PFSK-1 (cell line): Measurements from ENCODE around the gene TCF25.

Experiments
- POLR2AphosphoS5 ChIP-seq: IDR thresholded peaks from 2 replicates; pipeline ENCODE4 v1.6.1; 2012; ENCODE audit warnings: low read depth, mild to moderate bottlenecking, control low read depth, low read length, moderate library complexity
- REST ChIP-seq, 2 experiments: IDR thresholded peaks; 2 replicates each; pipeline versions ENCODE4 v1.6.1 to v1.8.0; 2011 to 2012; ENCODE audit warnings: low read depth in 2 of 2, low read length in 2 of 2, control low read depth in 1 of 2, inconsistent platforms in 1 of 2, mild to moderate bottlenecking in 1 of 2, moderate library complexity in 1 of 2; ENCODE audit not compliant: insufficient read depth in 1 of 2
- SIN3A ChIP-seq: IDR thresholded peaks from 2 replicates; pipeline ENCODE4 v1.6.1; 2012; ENCODE audit warnings: mild to moderate bottlenecking, low read length, moderate library complexity, borderline replicate concordance; ENCODE audit not compliant: insufficient read depth
- TAF1 ChIP-seq: IDR thresholded peaks from 2 replicates; pipeline ENCODE4 v1.6.1; 2012; ENCODE audit warnings: low read length, control low read depth, borderline replicate concordance; ENCODE audit not compliant: insufficient read depth

- TF ChIP-seq REST (IDR thresholded peaks at IDR 0.05; ENCODE audit: insufficient read depth in 1 of 2, low read depth in 2 of 2, low read length in 2 of 2) (no peak), POLR2AphosphoS5 (no peak), TAF1 (no peak), SIN3A (no peak)
Observed at GRCh38 chr16:89873972-89874689, 739 bp downstream of the TCF25 start.
